Motor neuron (in vitro differentiated cells): Measurements from ENCODE around the gene MAST3. TPM values are rescaled to one million over a fixed set of nuclear protein-coding genes. Genes with fewer than 3 reads are reported as not detected.

ENCODE experiments used
- ATAC-seq, 8 experiments: fragments of 200-7000 bp; cut with Tn5 transposase; replicated peaks in 6 of 8; 2 replicates each; pipeline ENCODE4 v1.8.0; 2021; ENCODE audit warnings: mild to moderate bottlenecking in 8 of 8, moderate library complexity in 8 of 8
- H3K27ac ChIP-seq, 2 donors: fragments of 250-450 bp; sonication (Bioruptor Pico); 2 replicates each; pipeline ENCODE4 v1.9.0; 2021; ENCODE audit warnings: antibody characterized with exemption in 2 of 2, mild to moderate bottlenecking in 2 of 2, moderate library complexity in 1 of 2
- H3K4me1 ChIP-seq, 2 donors: fragments of 250-450 bp; sonication (Bioruptor Pico); replicated peaks in 1 of 2; 2 replicates each; pipeline ENCODE4 v1.6.1; 2021; ENCODE audit warnings: antibody characterized with exemption in 2 of 2, mild to moderate bottlenecking in 2 of 2, moderate library complexity in 1 of 2
- H3K4me3 ChIP-seq, 5 donors: fragments of 250-450 bp; sonication (Bioruptor Pico); 2 replicates each; pipeline ENCODE4 v1.9.0; 2021; ENCODE audit warnings: antibody characterized with exemption in 5 of 5, mild to moderate bottlenecking in 5 of 5, moderate library complexity in 4 of 5
- WGBS, 10 experiments: fragments of 450-650 bp; shearing (Covaris generic); methylation state at CpG; one replicate each; pipeline ENCODE4 v1.0.0; 2022; 5-methylcytosine and 5-hydroxymethylcytosine counted together
- in situ Hi-C, 9 experiments: fragments of 400-800 bp; cut with MboI; loops; one replicate each; pipeline ENCODE4 v1.15.0; 2021; ENCODE audit warnings: low sequenced_read_pairs in 9 of 9, low pct_unique_long_range_greater_than_20kb in 2 of 9; ENCODE audit not compliant: unreplicated experiment in 9 of 9
- total RNA-seq, 8 experiments: library from RNA; unstranded; fragments of 300-600 nt; gene quantifications; 2 replicates each; pipeline versions ENCODE4 v1.2.3 to v1.2.4, GENCODE V29; 2022

Gene MAST3
- total RNA-seq, 8 experiments from 2014 or later, result 3.3 to 11.7 (median 5.8) TPM

GRCh38 chr19:18119717-18120105 lies 22.1 kb downstream of the MAST3 start:
- 60 to 100% (median 77%) methylated on average over 1 to 14 of the region's 14 CpGs; no CpG with 5 or more reads in 5 of the 10 experiments for WGBS, 10 experiments
- no peak for ATAC-seq
- in situ Hi-C loops, result no loop called here
- H3K27ac ChIP-seq, result no peak overlapping the region
- peaks cover 12 to 20% of the 10 kb centered on the region in 2 donors for H3K4me1 ChIP-seq
- H3K4me3 ChIP-seq, result no peak overlapping the region

GRCh38 chr19:18120127-18120526 lies 22.5 kb downstream of the MAST3 start:
- 40 to 60% methylated on average over 1 of the region's 1 CpG; no CpG with 5 or more reads in 8 of the 10 experiments for WGBS, 10 experiments
- in situ Hi-C loops, result no loop called here
- Histone ChIP-seq H3K27ac (no peak overlapping the region), H3K4me3 (no peak overlapping the region), H3K4me1 (peaks cover 12 to 20% of the 10 kb centered on the region in 2 donors)
- no peak for ATAC-seq

GRCh38 chr19:18121166-18121565 lies 23.6 kb downstream of the MAST3 start:
- Histone ChIP-seq H3K27ac (no peak overlapping the region), H3K4me1 (peaks cover 12 to 20% of the 10 kb centered on the region in 2 donors), H3K4me3 (no peak overlapping the region)
- in situ Hi-C loops, result no loop called here
- WGBS, 10 experiments, result 100% methylated on average over 1 to 3 of the region's 5 CpGs; no CpG with 5 or more reads in 6 of the 10 experiments
- ATAC-seq, result no peak

- ATAC-seq, result no peak
- 80 to 100% (median 95%) methylated on average over 1 to 4 of the region's 7 CpGs; no CpG with 5 or more reads in 6 of the 10 experiments for WGBS, 10 experiments
- H3K4me3 ChIP-seq, result no peak overlapping the region
- H3K4me1 ChIP-seq, result peaks cover 6 to 14% of the 10 kb centered on the region in 2 donors
- in situ Hi-C loops, result no loop called here
- H3K27ac ChIP-seq, result no peak overlapping the region
Measured at GRCh38 chr19:18122424-18122823, 24.8 kb downstream of the MAST3 start.

- whole genome bisulfite sequencing, 10 experiments, result 80 to 100% (median 100%) methylated on average over 1 of the region's 27 CpGs; no CpG with 5 or more reads in 7 of the 10 experiments
- H3K27ac ChIP-seq, result peak overlapping the region in 1 of 2 donors; percentile 55
- ATAC-seq, result no peak
- peaks cover 6 to 14% of the 10 kb centered on the region in 2 donors for H3K4me1 ChIP-seq
- no peak overlapping the region for H3K4me3 ChIP-seq
- in situ Hi-C loops, result no loop called here
Measured at GRCh38 chr19:18122860-18123795, 25.6 kb downstream of the MAST3 start.

GRCh38 chr19:18123819-18124218 lies 26.2 kb downstream of the MAST3 start:
- 97 to 98% methylated on average over 4 to 9 of the region's 26 CpGs; no CpG with 5 or more reads in 8 of the 10 experiments for WGBS, 10 experiments
- Histone ChIP-seq H3K4me3 (no peak overlapping the region), H3K4me1 (peaks cover 3 to 9% of the 10 kb centered on the region in 2 donors), H3K27ac (no peak overlapping the region)
- in situ Hi-C loops, result no loop called here
- no peak for ATAC-seq

GRCh38 chr19:18126097-18126496 lies 28.5 kb downstream of the MAST3 start:
- WGBS, 10 experiments, result 100% methylated on average over 1 of the region's 2 CpGs; no CpG with 5 or more reads in 8 of the 10 experiments
- ATAC-seq, result no peak
- Histone ChIP-seq H3K4me3 (no peak overlapping the region), H3K4me1 (no peaks in the 10 kb centered on the region), H3K27ac (no peak overlapping the region)
- in situ Hi-C loops, result no loop called here

GRCh38 chr19:18128044-18128443 lies 30.5 kb downstream of the MAST3 start:
- no peaks in the 10 kb centered on the region for H3K4me1 ChIP-seq
- WGBS, 10 experiments, result 40 to 100% (median 82%) methylated on average over 1 to 2 of the region's 3 CpGs; no CpG with 5 or more reads in 6 of the 10 experiments
- no peak for ATAC-seq

GRCh38 chr19:18128805-18129204 lies 31.2 kb downstream of the MAST3 start:
- Histone ChIP-seq H3K27ac (no peak overlapping the region), H3K4me1 (no peaks in the 10 kb centered on the region), H3K4me3 (no peak overlapping the region)
- in situ Hi-C loops, result no loop called here
- WGBS, 10 experiments, result 72 to 100% (median 94%) methylated on average over 1 to 7 of the region's 12 CpGs; no CpG with 5 or more reads in 4 of the 10 experiments
- ATAC-seq, result no peak

More at GRCh38 chr19:18128044-18128443, 30.5 kb downstream of the MAST3 start:
- in situ Hi-C loops, result no loop called here
- Histone ChIP-seq H3K4me3 (no peak overlapping the region), H3K27ac (no peak overlapping the region)

GRCh38 chr19:18130523-18131242 lies 33.1 kb downstream of the MAST3 start:
- ATAC-seq, result no peak
- WGBS, 10 experiments, result 53 to 100% (median 92%) methylated on average over 1 to 13 of the region's 21 CpGs; no CpG with 5 or more reads in 2 of the 10 experiments
- H3K4me3 ChIP-seq, result no peak overlapping the region
- no peaks in the 10 kb centered on the region for H3K4me1 ChIP-seq
- no peak overlapping the region for H3K27ac ChIP-seq
- in situ Hi-C loops, result no loop called here

GRCh38 chr19:18131841-18132596 lies 34.4 kb downstream of the MAST3 start:
- Histone ChIP-seq H3K27ac (no peak overlapping the region), H3K4me1 (no peaks in the 10 kb centered on the region), H3K4me3 (no peak overlapping the region)
- in situ Hi-C loops, result no loop called here
- WGBS, 10 experiments, result 80 to 100% (median 98%) methylated on average over 1 to 6 of the region's 31 CpGs; no CpG with 5 or more reads in 2 of the 10 experiments
- peak in 3 of 8 experiments; percentile 17 to 66 (median 24) for ATAC-seq

- 64 to 100% (median 87%) methylated on average over 2 to 10 of the region's 18 CpGs; no CpG with 5 or more reads in 1 of the 10 experiments for WGBS, 10 experiments
Measured at GRCh38 chr19:18135712-18136584, 38.4 kb downstream of the MAST3 start.

More at GRCh38 chr19:18135712-18136584, 38.4 kb downstream of the MAST3 start:
- Histone ChIP-seq H3K4me3 (no peak overlapping the region), H3K4me1 (no peaks in the 10 kb centered on the region), H3K27ac (no peak overlapping the region)
- ATAC-seq, result no peak
- in situ Hi-C loops, result no loop called here
